ENCODE measurements around the gene POLG. TPM values are rescaled to one million over a fixed set of nuclear protein-coding genes. Genes with fewer than 3 reads are reported as not detected.

POLG gene
- 10 to 100 TPM in 11 of 12 donors, not detected in 1; 31.0 to 44.6 (median 37.2) TPM for polyA plus RNA-seq (ENCODE audit: insufficient read length in 12 of 12)
- long read RNA-seq, donor 1, transcript POLG-206 (2 exons, 764 nt) = major isoform, 5 of 6 reads
- long read RNA-seq, donor 1, partial matches to known transcripts = 0 of 6 reads
- long read RNA-seq, donor 1, other reads (novel, unspliced or antisense) = 0 of 6 reads
- long read RNA-seq, donor 2, full-length matches to known transcripts = 6 of 6 reads
- long read RNA-seq, donor 2, partial matches to known transcripts = 0 of 6 reads
- long read RNA-seq, donor 2, other reads (novel, unspliced or antisense) = 0 of 6 reads
- long read RNA-seq, donor 3, transcript POLG-206 (2 exons, 764 nt) = major isoform, 9 of 9 reads
- long read RNA-seq, donor 3, partial matches to known transcripts = 0 of 9 reads
- long read RNA-seq, donor 3, other reads (novel, unspliced or antisense) = 0 of 9 reads
- long read RNA-seq, donor 4, partial matches to known transcripts = 0 of 3 reads
- long read RNA-seq, donor 4, other reads (novel, unspliced or antisense) = 0 of 3 reads
- long read RNA-seq, donor 5, full-length matches to known transcripts = 3 of 9 reads
- long read RNA-seq, donor 5, partial matches to known transcripts = 6 of 9 reads
- long read RNA-seq, donor 5, other reads (novel, unspliced or antisense) = 0 of 9 reads
- long read RNA-seq, donor 6, transcript POLG-206 (2 exons, 764 nt) = major isoform, 6 of 6 reads
- long read RNA-seq, donor 6, partial matches to known transcripts = 0 of 6 reads
- long read RNA-seq, donor 6, other reads (novel, unspliced or antisense) = 0 of 6 reads
- long read RNA-seq, donor 7, transcript POLG-206 (2 exons, 764 nt) = major isoform, 6 of 6 reads
- long read RNA-seq, donor 7, partial matches to known transcripts = 0 of 6 reads
- long read RNA-seq, donor 7, other reads (novel, unspliced or antisense) = 0 of 6 reads
- long read RNA-seq, donor 8, full-length matches to known transcripts = 2 of 2 reads
- long read RNA-seq, donor 8, partial matches to known transcripts = 0 of 2 reads
- long read RNA-seq, donor 8, other reads (novel, unspliced or antisense) = 0 of 2 reads
- long read RNA-seq, donor 9, full-length matches to known transcripts = 6 of 6 reads
- long read RNA-seq, donor 9, partial matches to known transcripts = 0 of 6 reads
- long read RNA-seq, donor 9, other reads (novel, unspliced or antisense) = 0 of 6 reads
- long read RNA-seq, donor 10, full-length matches to known transcripts = 8 of 8 reads
- long read RNA-seq, donor 10, partial matches to known transcripts = 0 of 8 reads
- long read RNA-seq, donor 10, other reads (novel, unspliced or antisense) = 0 of 8 reads
- long read RNA-seq, donor 11, partial matches to known transcripts = 0 of 1 reads
- long read RNA-seq, donor 11, other reads (novel, unspliced or antisense) = 0 of 1 reads

- DNase-seq = peak; percentile 99
Measured at GRCh38 chr15:89334510-89335297, at the start of gene POLG. POLG (minus strand) TSS chr15:89334824; CDS start chr15:89333754, 1,070 bp downstream.

DNA sequence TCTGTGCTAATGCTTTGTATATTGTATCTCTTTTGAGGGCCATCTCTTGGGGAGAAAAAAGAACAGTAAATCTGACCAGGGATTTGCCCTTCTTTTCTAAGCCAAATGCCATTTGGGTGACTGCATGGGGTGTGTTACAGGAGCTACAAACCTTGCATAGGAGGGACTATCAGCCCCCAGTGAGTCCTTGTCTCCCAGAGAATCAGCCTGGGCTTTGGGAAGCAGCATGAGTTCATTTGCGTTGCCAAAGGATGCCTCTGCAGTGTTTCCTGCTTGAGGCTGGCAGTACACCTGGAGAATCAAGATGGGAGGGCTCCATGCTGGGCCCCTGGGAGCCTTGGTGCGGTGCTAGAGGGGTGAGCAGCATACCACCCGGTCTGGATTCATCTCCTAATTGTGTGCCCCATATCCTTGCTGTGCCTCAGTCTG lies 49.6 kb upstream of the POLG start:
- no peak for DNase-seq

- peak; percentile 79 for DNase-seq
Measured at GRCh38 chr15:89383365-89384175, 48.9 kb upstream of the POLG start.

DNA sequence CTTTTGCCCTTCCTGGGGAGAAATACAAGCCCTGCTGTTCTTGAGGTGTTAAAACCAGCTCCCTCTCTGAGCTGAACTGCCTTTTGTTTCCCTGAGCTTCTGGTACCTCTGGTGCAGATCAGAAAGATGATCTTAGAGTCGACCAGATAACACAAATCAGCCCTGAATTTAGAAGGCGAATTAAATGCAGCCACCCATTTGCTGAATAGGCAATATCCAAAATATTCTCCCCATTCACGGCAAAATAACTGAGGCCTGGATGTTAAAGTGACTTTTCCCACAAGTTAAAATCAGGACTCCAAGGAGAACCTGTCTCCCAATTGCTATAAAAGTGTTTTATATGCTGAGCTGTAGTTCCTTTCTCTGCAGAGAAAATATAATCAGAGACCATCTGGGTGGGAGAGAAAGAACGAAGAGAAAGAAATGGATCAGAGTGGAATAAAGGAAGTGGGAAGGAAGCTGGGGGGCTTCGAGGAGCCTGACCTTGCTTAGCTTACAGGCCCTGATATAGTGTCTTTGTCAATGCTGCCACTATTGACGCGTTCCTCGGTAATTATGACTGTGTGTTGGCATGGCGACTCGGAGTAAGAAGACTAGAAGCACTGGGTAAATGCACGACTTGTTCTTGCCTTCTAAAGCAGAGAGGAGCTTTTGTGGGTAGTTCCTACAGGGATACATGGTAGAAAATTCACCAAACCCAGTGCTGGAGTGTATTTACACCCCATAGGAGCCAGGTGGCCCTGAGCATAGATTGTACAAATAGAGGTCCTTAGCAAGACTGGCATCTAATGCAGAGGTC lies 47.5 kb upstream of the POLG start:
- DNase-seq = no peak

- no peak for DNase-seq
Measured at GRCh38 chr15:89381331-89381730, 46.7 kb upstream of the POLG start.

- DNase-seq = no peak
Measured at GRCh38 chr15:89379818-89380217, 45.2 kb upstream of the POLG start.

DNA sequence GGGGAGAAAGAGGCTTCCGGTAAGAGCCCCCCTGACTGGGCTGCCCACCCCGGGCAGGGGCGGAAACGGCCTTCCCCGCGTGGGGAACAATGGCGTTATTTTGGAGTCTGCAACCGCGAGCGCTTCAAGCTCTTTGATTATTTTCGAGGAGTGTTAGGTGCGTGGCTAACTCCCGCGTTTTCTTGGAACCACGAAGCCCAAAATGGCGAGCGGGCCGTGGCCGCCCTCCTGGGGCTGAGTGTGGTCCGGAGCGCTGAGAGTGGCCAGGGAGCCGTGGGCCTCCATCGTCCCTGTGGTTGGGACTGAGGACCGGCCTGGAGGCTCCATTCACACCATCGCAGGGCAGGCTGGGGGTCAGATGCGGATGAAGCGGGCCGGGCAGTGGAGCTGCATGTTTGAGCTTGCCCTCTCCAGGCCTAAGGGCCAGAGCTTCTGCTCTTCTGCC lies 44.6 kb upstream of the POLG start:
- DNase-seq = no peak

- peak; percentile 38 for DNase-seq
Measured at GRCh38 chr15:89378296-89379151, 43.9 kb upstream of the POLG start.

- no peak for DNase-seq
Measured at GRCh38 chr15:89377842-89378295, 43.2 kb upstream of the POLG start.

- no peak for DNase-seq
Measured at GRCh38 chr15:89377024-89377841, 42.6 kb upstream of the POLG start.

DNA sequence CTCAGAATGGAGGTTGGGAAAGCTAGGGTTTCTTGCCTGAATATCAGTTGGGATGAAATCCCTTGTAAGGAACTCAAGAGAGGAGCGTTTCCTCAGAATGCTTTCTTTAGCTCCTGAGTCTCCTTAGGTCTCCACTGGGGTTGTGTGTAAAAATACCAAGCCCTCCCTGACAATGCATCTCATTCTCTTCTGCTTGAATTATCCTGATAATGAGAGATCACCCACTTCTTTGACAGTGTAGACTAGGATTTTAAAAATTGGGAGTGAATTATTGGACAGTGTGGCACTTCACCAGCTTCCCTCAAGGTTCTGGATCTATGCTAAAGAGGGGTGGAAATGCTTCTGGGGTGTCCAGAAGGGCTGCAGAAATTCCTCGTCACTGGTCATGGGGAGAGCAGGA lies 41.8 kb upstream of the POLG start:
- no peak for DNase-seq

DNA sequence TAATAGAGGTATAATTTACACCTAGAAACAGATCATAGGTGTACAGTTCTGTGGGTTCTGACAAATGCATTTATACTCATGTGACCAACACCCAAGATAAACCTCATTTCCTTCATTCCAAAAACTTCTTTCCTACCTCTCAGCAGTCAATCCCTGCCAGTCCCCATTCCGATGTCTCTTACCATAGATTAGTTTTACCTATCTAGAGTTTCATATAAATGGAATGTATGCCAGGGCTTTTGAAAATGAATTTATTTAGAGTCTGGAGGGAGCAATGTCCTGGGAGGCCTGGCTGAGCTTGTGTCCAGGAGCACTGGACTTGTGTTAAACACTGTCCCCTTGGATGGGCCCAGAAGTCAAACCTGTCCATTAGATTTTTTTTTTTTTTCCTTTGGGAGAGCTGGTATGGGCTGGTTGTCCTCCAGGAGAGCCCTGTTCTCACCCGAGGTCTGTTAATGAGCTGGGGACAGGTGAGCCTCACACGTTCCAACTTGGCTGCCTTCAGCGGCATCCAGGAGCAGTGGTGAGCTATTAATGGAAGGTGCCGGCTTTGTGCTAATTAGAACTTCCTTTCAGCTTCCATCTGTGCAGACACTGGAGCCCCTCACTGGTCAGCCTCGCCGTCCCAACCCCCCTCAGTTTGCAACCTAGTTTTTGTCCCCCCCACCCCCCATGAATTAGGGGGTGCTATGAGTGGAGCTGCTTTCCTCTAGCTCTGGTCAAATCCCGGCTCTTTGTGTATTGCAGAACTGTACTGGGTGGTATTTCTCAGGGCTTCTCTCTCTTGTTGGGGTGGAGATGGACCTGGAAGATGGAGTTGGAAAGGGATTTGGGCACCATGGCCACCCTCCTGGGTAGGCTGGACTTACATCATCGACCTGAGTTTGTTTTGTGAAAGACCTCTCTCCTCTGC lies 40.7 kb upstream of the POLG start:
- no peak for DNase-seq

DNA sequence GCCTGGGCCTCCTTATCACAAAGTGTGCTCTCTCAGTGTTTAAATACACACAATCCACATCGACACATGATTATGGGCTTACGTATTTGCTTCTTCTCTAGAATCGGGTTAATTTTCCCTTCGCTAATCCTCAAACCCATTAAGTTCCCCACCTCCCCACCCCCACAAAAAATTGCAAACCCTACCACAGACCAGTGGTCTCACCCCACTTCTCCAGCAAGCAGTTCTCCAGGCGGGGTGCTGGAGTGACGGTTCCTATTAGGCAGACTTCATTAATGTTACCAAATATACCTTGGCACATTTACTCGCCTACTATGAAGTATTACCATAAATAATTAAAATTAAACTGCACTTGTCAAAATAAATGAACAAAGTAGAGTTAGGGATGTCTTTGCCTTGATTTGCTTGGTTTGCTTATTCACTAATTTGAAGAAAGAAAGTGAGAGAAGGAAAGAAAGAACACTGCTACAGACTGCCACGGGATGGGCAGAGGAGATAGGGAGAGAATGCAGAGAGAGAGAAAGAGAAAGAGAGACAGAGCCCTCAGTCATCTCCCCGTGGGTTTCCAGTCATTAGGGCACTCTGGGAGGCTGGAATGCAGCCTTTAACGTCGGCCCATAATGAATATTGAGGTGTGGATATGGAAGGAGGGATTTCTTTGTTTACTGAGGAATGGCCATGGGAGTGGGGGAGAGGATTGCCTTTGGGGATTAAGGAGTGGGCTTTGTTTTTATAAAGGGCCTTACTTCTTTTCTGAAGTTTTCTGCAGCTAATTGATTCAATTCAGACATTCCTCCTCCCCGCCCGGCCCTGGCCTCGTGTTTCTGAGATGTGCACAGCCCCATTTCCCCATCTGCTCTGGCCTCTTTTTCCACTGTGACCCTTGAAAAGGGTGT lies 39.7 kb upstream of the POLG start:
- no peak for DNase-seq

- DNase-seq = no peak
Measured at GRCh38 chr15:89372069-89372935, 37.7 kb upstream of the POLG start.
